Immature natural killer cell (primary cell): Measurements from ENCODE around the gene PKNOX2. TPM values are rescaled to one million over a fixed set of nuclear protein-coding genes. Genes with fewer than 3 reads are reported as not detected.

ENCODE experiments used
- DNase-seq, 3 donors: peaks; one replicate each; pipeline ENCODE4 v3.0.0; 2022; ENCODE audit warnings: mixed read lengths in 1 of 3
- H3K27ac Mint-ChIP-seq, 6 donors: one replicate each; pipeline ENCODE4 v1.8.0; 2020; ENCODE audit warnings: mixed read lengths in 6 of 6, mild to moderate bottlenecking in 5 of 6, inconsistent platforms in 4 of 6, moderate library complexity in 3 of 6
- H3K27me3 Mint-ChIP-seq, 3 donors: one replicate each; pipeline ENCODE4 v1.8.0; 2020 to 2021; ENCODE audit warnings: low read depth in 3 of 3, mild to moderate bottlenecking in 3 of 3, mixed read lengths in 3 of 3, moderate library complexity in 3 of 3, inconsistent platforms in 1 of 3
- H3K36me3 Mint-ChIP-seq, 3 donors: one replicate each; pipeline ENCODE4 v1.8.0; 2020; ENCODE audit warnings: mixed read lengths in 3 of 3, inconsistent platforms in 2 of 3, mild to moderate bottlenecking in 2 of 3
- H3K4me1 Mint-ChIP-seq, 2 donors: one replicate each; pipeline ENCODE4 v1.8.0; 2020; ENCODE audit warnings: inconsistent platforms in 2 of 2, mild to moderate bottlenecking in 2 of 2, mixed read lengths in 2 of 2, moderate library complexity in 1 of 2
- H3K4me3 Mint-ChIP-seq, 5 donors: one replicate each; pipeline ENCODE4 v1.8.0; 2020; ENCODE audit warnings: mild to moderate bottlenecking in 5 of 5, mixed read lengths in 5 of 5, inconsistent platforms in 3 of 5, moderate library complexity in 3 of 5
- H3K9me3 Mint-ChIP-seq, 6 donors: one replicate each; pipeline ENCODE4 v1.8.0; 2020; ENCODE audit warnings: mild to moderate bottlenecking in 6 of 6, mixed read lengths in 6 of 6, inconsistent platforms in 4 of 6, moderate library complexity in 3 of 6
- polyA plus RNA-seq, 3 donors: library from polyadenylated mRNA; unstranded; fragments of 300-500 nt; fragmentation: Illumina TruSeq; gene quantifications; one replicate each; pipeline ENCODE4 v1.2.3, GENCODE V29; 2021

The PKNOX2 gene
- polyA plus RNA-seq, 3 donors from 2014 or later: not detected

- H3K4me3 Mint-ChIP-seq: no peak overlapping the region
- no peak overlapping the region for H3K27ac Mint-ChIP-seq
- peaks cover 0 to 9% (median 4%) of the 10 kb centered on the region in 3 donors for H3K27me3 Mint-ChIP-seq
- no peaks in the 10 kb centered on the region for H3K4me1 Mint-ChIP-seq
- DNase-seq: no peak
- peaks cover 0 to 1% (median 0%) of the 10 kb centered on the region in 6 donors for H3K9me3 Mint-ChIP-seq
- H3K36me3 Mint-ChIP-seq: no peaks in the 10 kb centered on the region
Measured at GRCh38 chr11:125330462-125331325, 166.1 kb downstream of the PKNOX2 start.

- H3K27ac Mint-ChIP-seq: no peak overlapping the region
- DNase-seq: no peak
- peaks cover 0 to 9% (median 4%) of the 10 kb centered on the region in 3 donors for H3K27me3 Mint-ChIP-seq
- H3K4me1 Mint-ChIP-seq: no peaks in the 10 kb centered on the region
- H3K9me3 Mint-ChIP-seq: peaks cover 0 to 1% (median 0%) of the 10 kb centered on the region in 6 donors
- H3K36me3 Mint-ChIP-seq: no peaks in the 10 kb centered on the region
- H3K4me3 Mint-ChIP-seq: no peak overlapping the region
Measured at GRCh38 chr11:125331357-125332035, 166.9 kb downstream of the PKNOX2 start.

- H3K36me3 Mint-ChIP-seq: no peaks in the 10 kb centered on the region
- no peaks in the 10 kb centered on the region for H3K4me1 Mint-ChIP-seq
- peaks cover 0 to 1% (median 0%) of the 10 kb centered on the region in 6 donors for H3K9me3 Mint-ChIP-seq
- peaks cover 0 to 9% (median 4%) of the 10 kb centered on the region in 3 donors for H3K27me3 Mint-ChIP-seq
- H3K4me3 Mint-ChIP-seq: no peak overlapping the region
- H3K27ac Mint-ChIP-seq: no peak overlapping the region
- DNase-seq: no peak
Measured at GRCh38 chr11:125332821-125333220, 168.3 kb downstream of the PKNOX2 start.

- DNase-seq: no peak
- no peak overlapping the region for H3K27ac Mint-ChIP-seq
- H3K36me3 Mint-ChIP-seq: no peaks in the 10 kb centered on the region
- H3K4me3 Mint-ChIP-seq: no peak overlapping the region
- H3K27me3 Mint-ChIP-seq: peaks cover 0 to 9% (median 4%) of the 10 kb centered on the region in 3 donors
- H3K9me3 Mint-ChIP-seq: peaks cover 0 to 1% (median 0%) of the 10 kb centered on the region in 6 donors
- H3K4me1 Mint-ChIP-seq: no peaks in the 10 kb centered on the region
Measured at GRCh38 chr11:125333354-125334073, 169.0 kb downstream of the PKNOX2 start.

- no peak overlapping the region for H3K27ac Mint-ChIP-seq
- no peaks in the 10 kb centered on the region for H3K9me3 Mint-ChIP-seq
- no peaks in the 10 kb centered on the region for H3K36me3 Mint-ChIP-seq
- no peak for DNase-seq
- peaks cover 0 to 6% (median 2%) of the 10 kb centered on the region in 3 donors for H3K27me3 Mint-ChIP-seq
- H3K4me1 Mint-ChIP-seq: no peaks in the 10 kb centered on the region
- H3K4me3 Mint-ChIP-seq: no peak overlapping the region
Measured at GRCh38 chr11:125335106-125335505, 170.6 kb downstream of the PKNOX2 start.

GRCh38 chr11:125337836-125338834 is 173.6 kb downstream of the PKNOX2 start:
- DNase-seq: no peak
- Mint-ChIP-seq H3K27ac (no peak overlapping the region), H3K4me3 (no peak overlapping the region), H3K27me3 (peaks cover 0 to 4% (median 0%) of the 10 kb centered on the region in 3 donors), H3K9me3 (no peaks in the 10 kb centered on the region), H3K4me1 (no peaks in the 10 kb centered on the region), H3K36me3 (no peaks in the 10 kb centered on the region)

GRCh38 chr11:125338886-125339811 is 174.6 kb downstream of the PKNOX2 start:
- Mint-ChIP-seq H3K27ac (no peak overlapping the region), H3K4me3 (no peak overlapping the region), H3K27me3 (peaks cover 0 to 4% (median 2%) of the 10 kb centered on the region in 3 donors), H3K9me3 (no peaks in the 10 kb centered on the region), H3K4me1 (no peaks in the 10 kb centered on the region), H3K36me3 (no peaks in the 10 kb centered on the region)
- DNase-seq: no peak

GRCh38 chr11:125341676-125342075 is 177.1 kb downstream of the PKNOX2 start:
- H3K4me3 Mint-ChIP-seq: no peak overlapping the region
- H3K9me3 Mint-ChIP-seq: no peaks in the 10 kb centered on the region
- DNase-seq: no peak
- peaks cover 0 to 9% (median 2%) of the 10 kb centered on the region in 3 donors for H3K27me3 Mint-ChIP-seq
- H3K4me1 Mint-ChIP-seq: no peaks in the 10 kb centered on the region
- H3K36me3 Mint-ChIP-seq: no peaks in the 10 kb centered on the region
- no peak overlapping the region for H3K27ac Mint-ChIP-seq

- Mint-ChIP-seq H3K27ac (no peak overlapping the region), H3K9me3 (no peaks in the 10 kb centered on the region), H3K4me1 (no peaks in the 10 kb centered on the region), H3K4me3 (no peak overlapping the region), H3K36me3 (no peaks in the 10 kb centered on the region), H3K27me3 (peaks cover 0 to 9% (median 2%) of the 10 kb centered on the region in 3 donors)
- DNase-seq: no peak
Measured at GRCh38 chr11:125342281-125342930, 177.9 kb downstream of the PKNOX2 start.

- Mint-ChIP-seq H3K27me3 (peaks cover 0 to 9% (median 2%) of the 10 kb centered on the region in 3 donors), H3K4me1 (no peaks in the 10 kb centered on the region), H3K9me3 (no peaks in the 10 kb centered on the region), H3K27ac (peak overlapping the region in 1 of 6 donors; percentile 19), H3K36me3 (no peaks in the 10 kb centered on the region), H3K4me3 (no peak overlapping the region)
- no peak for DNase-seq
Measured at GRCh38 chr11:125343086-125343717, 178.7 kb downstream of the PKNOX2 start.

- H3K27me3 Mint-ChIP-seq: peaks cover 0 to 5% (median 2%) of the 10 kb centered on the region in 3 donors
Measured at GRCh38 chr11:125343718-125344131, 179.2 kb downstream of the PKNOX2 start.

More at GRCh38 chr11:125343718-125344131, 179.2 kb downstream of the PKNOX2 start:
- H3K4me3 Mint-ChIP-seq: no peak overlapping the region
- no peaks in the 10 kb centered on the region for H3K9me3 Mint-ChIP-seq
- H3K4me1 Mint-ChIP-seq: no peaks in the 10 kb centered on the region
- DNase-seq: no peak
- H3K27ac Mint-ChIP-seq: no peak overlapping the region
- H3K36me3 Mint-ChIP-seq: no peaks in the 10 kb centered on the region
